Measurements from ENCODE around the gene MRPL9. TPM values are rescaled to one million over a fixed set of nuclear protein-coding genes. Genes with fewer than 3 reads are reported as not detected.
"Not testable (repeated sequence)": the region's sequence is repeated elsewhere in the genome, so short reads cannot be mapped to it uniquely, and the experiment has no call there.

MRPL9 gene
- total RNA-seq, 1 donor from 2014 or later, result 108 TPM

DNA sequence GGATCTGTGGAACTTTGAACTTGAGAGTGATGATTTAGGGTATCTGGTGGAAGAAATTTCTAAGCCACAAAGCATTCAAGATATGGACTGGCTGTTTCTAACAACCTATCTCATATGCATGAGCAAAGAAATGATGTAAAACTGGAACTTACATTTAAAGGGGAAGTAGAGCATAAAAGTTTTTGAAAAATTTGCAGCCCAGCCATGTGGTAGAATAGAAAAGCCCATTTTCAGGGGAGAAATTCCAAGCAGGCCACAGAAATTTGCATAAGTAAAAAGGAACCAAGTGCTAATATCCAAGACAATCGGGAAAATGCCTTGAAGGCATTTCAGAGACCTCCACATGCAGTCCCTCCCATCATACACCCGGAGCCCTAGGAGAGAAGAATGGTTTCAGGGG lies 26.3 kb downstream of the MRPL9 start:
- intact Hi-C loops (cut with micrococcal nuclease), result no loop called here

DNA sequence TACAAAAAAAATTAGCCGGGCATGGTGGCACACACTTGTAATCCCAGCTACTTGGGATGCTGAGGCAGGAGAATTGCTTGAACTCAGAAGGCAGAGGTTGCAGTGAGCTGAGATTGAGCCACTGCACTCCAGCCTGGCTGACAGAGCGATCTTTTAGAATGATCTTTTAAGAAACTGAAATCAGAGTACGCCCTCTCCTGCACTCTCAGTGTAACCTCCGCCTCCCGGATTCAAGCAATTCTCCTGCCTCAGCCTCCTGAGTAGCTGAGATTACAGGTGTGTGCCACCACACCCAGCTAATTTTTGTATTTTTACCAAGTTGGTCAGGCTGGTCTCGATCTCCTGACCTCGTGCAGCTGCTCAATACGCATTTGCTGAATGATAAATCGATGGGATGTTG lies 29.3 kb downstream of the MRPL9 start:
- intact Hi-C loops (cut with micrococcal nuclease), result not testable (repeated sequence)

DNA sequence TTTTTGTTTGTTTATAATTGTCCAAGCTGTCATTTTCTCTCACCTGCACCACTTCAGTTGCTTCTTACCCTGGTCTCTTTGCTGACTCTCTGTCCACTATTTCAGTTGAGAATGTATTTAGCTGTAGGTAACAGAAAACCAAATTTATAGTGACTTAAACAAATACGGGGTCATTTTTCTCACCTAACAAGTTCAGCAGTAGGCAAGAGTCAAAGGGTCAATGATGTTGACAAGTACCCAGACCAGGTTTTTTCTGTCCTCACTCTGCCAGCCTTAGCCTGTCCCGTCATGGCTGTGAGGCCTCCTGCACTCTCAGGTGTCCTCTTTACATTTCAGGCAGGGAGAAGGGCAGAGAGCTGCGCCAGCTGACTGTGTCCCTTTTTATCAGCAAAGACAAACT lies 30.2 kb downstream of the MRPL9 start:
- intact Hi-C loops (cut with micrococcal nuclease), result no loop called here

DNA sequence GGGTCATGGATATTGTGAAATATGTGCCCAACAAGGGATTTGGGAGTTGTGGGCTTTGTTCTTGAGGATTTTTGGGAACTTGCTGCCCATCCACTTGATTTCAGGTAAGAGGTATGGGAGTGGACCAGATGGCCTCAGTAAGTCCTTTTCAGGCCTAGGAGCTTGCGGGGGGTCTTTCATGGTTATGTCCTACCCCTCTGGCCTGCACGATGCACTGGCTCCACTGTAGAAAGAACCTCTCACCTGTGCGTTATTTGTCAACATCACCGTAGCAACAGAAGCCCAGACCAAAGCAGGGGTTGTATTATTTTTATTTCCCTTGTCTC lies 33.4 kb downstream of the MRPL9 start:
- intact Hi-C loops (cut with micrococcal nuclease), result no loop called here

DNA sequence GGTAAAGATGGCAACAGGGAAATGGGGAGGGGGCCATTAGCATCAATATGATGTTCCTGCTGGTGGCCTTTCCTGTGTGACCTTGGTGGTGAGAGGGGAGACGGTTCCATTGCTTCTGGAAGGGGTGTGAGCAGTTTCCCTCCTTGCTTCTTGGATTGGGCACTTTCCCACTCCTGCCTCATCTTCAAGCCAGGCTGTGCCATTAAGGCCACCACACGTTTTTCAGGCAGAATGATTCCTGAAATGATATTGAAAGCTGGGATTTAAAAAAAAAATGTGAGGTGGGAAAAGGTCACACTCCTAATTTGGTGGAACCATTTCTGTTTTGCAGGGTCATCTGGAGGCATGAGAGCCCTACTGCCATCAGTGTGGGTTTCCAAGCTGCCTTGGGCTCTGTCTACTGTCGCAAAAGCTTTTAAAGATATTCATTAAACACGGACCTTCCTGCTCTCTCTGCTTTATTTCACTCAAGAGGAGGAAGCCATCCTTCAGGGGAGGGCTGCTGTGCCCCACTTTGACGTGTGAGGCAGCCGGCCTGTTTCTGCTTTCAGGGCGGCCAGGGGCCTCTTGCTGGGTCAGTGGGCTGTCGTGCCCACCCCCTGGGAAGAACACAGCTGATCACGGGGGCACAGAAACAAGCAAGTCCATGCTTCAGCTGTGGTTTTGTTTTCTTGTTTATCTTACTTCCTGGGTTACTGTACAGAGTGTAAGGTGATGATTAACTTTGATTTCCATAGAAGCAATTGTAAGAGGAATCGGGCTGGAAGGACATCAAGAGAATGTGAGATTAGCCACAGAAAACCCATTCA lies 33.9 kb downstream of the MRPL9 start:
- intact Hi-C loops (cut with micrococcal nuclease), result no loop called here

DNA sequence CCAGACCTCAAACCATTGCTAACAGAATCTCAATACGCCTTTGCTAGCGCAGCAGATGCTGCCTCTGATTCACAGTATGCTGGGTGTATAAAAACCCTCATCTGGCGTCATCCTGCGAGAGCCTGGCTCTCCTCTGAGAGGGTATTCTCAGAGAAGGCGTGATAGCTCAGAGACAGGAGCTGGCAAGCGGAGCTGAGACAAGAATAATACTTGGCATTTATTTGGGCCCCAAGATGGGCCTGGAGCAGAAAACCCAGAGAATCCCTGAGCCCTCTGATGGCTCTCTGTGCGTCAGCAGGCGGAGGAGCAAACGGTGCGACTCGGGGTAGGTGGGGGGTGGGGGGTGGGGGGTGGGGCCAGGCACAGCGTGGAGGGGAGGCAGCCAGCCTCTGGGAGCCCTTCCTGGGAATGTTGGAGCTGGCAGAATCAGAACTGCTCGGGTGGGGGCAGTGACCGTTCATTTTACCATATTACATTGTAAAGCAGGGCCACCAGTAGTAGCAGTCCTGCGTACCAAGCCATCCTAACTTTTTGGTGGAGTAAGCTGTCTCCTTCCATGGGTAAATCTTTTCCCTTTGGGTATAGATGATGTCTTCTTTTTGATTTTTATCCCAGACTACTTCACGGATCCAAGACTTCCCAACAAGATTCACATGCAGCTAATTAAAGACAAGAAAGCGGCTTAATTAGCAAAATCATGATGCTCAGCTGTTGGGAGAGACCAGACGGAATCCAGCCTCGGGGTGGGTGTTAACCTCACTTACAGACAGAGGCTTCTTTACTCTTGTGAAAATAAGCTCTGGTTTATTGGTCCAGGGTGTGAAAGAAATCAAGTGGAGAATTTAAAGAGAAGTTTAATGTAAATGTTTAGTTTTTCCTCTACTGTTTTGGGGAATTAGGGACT lies 34.9 kb downstream of the MRPL9 start:
- intact Hi-C loops (cut with micrococcal nuclease), result no loop called here

DNA sequence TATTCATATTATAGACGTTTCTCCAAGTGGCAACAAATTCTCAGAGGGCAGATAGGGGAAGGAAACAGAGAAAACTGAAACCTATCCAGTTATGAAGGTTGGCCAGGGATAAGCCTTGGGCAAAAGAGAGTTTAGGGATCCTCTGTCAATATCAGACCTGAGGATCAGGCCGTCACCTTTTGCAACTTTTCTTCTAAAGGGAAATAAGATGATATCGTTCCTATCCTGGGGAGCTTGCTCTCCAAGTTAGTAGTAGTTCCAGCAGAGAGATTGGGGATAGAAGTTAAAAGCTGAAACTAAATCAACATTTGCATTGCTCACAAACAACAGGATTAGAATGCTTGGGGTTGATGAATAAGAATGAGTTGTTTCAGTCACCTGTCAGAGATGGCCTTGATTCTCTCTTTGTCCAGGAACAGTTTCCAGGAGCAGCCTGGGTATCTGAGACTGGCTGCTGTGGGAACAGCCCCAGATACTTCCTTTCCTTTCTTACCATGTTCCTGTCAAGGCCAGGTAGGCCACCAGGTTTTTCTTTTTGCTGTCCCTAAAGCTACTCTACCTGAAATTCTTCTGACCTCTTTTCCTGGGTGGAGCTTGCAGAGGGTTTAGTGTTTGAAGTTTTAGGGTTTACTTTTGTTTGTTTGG lies 39.4 kb downstream of the MRPL9 start:
- intact Hi-C loops (cut with micrococcal nuclease), result loop anchor here (5.0 kb wide), 2 partner anchors 113 to 267 kb away; partner anchors contain the start of genes C2CD4D and POGZ

DNA sequence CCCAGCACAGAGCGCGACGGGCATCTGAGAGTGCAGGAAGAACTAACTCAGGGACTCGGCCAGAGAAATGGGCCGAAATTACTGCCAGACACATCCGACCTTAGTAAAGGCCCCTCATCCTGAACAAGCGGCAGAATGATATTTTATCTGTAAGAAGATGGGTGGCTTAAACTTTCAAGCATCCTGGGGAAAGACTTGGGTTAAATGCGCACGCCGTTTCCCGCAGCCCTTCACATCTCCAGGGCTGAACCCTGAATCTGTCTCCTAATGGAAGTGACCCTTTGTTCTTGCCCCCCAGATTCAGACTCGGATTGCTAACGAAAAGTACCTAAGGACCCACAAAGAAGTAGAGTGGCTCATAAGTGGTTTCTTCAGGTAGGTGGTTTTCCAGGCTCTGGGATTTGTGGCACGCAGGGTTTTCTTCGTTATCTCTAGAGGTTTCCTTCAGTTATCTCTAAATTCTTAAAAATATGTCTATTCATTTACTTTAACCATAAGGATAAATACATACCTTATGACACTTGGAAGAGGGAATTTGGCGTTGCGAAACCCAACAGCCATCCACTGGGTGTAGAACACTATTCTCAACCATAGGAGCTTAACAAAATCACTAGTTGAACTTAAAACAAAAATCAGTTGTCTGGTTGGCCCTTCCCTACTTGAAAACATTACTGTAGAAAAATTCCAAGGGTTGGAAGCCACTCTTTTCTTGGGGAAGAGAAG lies 41.3 kb downstream of the MRPL9 start:
- intact Hi-C loops (cut with micrococcal nuclease), result loop anchor here (1.0 to 5.0 kb wide), 6 partner anchors 41 to 265 kb away; partner anchors contain the start of genes C2CD4D, MRPL9, POGZ and TDRKH

DNA sequence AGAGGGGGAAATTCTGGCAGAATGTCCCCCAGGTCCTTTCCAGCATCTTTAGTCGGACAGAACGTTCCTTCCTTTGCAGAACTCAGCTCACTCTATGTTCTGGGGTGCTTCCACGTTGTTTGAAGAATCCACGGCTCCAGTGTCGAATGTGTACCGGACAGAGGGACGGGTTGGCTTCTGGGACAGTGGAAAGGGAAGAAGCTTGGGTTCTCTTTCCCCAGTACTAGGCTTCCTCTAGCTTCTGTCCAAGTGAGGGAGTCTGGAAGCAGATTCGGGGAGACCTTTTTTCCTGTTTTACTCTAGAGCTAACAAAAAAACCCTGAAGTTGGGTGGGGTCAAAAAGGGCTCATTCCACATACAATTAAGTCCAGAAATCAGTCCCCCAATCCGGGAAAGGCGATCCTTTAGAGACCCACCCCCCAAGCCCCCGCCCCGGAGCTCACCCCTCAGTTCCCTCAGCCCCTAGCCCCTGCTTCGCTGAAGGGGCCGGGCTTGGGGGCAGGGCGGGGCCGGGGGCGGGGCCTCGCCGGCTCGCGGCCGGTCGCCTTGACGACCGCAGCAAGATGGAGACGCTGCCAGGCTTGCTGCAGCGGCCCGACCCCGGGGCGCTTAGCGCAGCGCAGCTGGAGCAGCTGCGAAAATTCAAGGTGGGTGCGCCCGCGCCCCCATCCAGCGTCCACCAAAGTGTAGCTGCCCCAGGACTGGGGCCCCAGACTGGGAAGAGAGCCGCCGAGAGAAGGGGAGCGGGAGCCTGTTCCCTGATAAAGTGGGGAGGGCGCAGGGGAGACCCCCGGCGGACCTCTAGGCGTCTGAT lies 42.1 kb downstream of the MRPL9 start, which contains the start of gene RIIAD1:
Gene RIIAD1 (plus strand): TSS at position 549 of the 814 bp plus-strand sequence. CDS start 15 bp downstream, at position 564.
- intact Hi-C loops (cut with micrococcal nuclease), result loop anchor here (1.0 to 5.0 kb wide), 6 partner anchors 42 to 264 kb away; partner anchors contain the start of genes C2CD4D, MRPL9, POGZ and TDRKH

DNA sequence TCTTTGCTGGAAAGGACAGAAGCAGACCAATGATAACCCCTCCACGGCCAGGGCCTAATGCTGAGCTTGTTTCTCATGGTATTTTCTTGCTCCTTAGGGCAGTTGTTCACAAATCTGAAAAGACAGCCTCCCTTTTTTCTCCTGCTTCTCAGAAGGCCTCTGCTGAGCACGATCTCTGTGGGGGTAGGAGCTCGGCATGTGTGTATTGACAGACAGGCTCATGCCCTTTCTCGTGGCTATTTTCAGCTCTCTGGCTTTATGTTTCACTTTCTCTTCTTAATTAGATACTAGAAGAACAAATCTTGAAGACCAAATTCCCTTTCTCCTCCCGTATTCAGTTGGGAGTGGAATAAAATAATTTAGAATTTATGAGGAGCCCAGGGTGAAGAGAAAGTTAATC lies 42.7 kb downstream of the MRPL9 start:
- intact Hi-C loops (cut with micrococcal nuclease), result loop anchor here (2.0 to 5.0 kb wide), 4 partner anchors 42 to 263 kb away; partner anchors contain the start of genes C2CD4D, MRPL9 and POGZ

DNA sequence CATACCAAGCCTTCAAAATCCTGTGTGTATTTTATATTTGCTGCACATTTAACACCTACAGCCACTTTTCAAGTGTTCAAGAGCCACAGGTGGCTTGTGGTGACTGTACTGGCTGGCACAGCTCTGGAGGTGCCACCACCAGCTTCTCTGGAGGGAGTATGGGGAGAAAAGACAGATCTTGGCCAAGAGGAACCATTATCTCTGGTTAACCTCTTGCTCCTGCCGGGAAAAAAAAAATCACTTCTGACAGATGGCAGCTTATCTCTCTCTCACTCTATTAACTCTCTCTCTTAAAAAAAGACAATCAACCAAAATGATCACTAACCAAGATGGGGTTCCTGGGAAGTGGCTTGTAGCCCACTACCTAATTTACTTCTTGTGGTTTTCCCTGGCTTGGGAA lies 43.2 kb downstream of the MRPL9 start:
- intact Hi-C loops (cut with micrococcal nuclease), result loop anchor here (2.0 to 5.0 kb wide), 4 partner anchors 43 to 263 kb away; partner anchors contain the start of genes C2CD4D, MRPL9 and POGZ

DNA sequence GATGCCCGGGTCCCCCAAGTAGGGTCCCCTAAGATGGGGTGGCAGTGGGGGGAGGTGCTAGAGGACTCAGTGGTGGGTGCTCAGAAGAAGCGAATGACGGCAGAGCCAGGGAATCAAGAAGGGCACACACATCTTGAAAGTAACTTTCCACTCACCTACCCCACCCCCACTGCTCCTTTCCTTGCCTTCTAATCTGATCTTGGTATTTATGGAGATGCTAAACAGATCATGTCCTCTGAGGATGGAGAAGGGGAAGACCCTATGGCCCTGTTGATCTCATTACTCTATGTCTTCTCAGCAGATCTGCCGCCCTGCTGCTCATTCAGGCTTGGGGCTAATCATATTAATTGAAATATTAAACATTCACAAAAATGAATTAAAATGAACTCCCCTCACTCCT lies 44.6 kb downstream of the MRPL9 start:
- intact Hi-C loops (cut with micrococcal nuclease), result no loop called here

DNA sequence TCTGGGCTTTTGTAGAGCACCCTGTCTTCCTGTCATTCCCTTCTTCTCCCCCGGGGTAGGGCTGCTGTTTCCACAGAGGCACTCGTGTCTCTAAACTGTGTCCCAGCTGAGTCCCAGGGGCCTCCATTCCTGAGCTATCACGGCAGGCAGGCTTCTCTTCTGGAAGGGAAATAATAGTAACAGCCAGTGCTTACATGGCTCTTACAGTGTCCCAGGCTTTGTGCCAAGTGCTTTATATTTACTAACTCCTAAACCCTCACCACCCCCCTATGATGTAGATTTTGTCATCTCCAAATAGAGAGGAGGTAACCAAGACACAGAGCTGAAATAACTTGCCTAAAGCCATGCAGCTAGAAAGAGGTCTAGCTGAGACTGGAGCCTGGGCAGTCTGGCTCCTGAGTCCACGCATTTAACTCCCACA lies 45.3 kb downstream of the MRPL9 start:
- intact Hi-C loops (cut with micrococcal nuclease), result no loop called here

DNA sequence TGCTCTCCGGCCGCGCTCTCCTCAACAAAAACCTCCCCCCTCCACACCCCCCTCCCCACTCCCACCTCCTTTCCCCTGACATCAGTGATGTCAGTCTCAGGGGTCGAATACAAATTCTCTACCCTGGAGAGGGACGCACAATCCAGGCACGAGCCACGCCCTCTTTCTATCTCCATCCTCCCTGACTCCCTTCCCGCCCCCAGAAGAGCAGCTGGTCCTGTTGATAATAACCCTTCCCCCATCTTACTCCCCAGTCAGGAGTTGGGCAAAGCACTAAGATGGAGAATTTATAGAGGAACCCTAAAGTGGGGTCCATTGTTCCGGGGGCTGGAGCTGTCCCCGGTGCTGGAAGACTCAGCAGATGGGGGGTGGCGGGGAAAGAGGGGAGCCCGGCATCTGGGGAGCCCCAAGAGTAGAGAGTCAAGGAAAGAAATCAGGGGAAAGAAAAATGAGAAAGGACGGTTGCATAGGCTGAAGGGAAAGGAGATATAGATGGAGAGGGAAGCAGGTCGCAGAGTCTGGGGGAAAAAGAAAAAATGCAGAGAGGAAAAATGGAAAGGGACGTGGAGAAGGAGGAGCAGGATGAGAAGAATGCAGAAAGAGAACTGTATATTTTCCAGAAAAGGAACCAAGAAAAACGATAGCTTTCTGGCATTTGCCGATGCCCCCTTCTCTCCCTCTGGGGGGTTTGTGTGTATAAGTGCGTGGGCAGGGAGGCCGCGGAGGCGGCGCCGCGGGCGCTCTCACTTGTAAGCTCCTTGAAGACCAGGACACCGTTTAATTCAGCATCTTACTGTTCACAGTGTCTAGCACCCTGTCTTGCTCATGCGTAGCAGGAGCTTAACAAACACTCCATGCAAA lies 46.3 kb downstream of the MRPL9 start, which contains the start of gene CELF3:
Gene CELF3 (minus strand): TSS at position 33 of the 861 bp plus-strand sequence. CDS start 783 bp downstream, outside the sequence.
- intact Hi-C loops (cut with micrococcal nuclease), result no loop called here

DNA sequence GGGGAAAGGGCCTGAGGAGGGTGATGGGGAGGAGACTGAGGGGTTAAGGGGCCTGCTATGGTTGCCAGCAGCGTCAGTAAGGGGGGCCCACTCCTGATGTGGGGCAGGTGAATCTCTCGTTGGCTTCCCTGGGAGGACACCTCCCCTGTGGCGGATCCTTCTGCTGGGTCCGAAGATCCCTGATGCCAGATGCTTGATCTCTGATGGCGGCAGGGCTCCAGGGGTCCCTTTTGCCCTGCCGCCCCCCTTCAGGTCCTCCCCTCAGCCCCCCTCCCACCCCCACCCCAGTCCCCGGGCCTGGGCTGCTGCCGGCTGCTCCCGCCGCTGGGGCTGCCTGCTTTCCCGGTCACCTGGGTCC lies 46.9 kb downstream of the MRPL9 start:
- intact Hi-C loops (cut with micrococcal nuclease), result no loop called here

DNA sequence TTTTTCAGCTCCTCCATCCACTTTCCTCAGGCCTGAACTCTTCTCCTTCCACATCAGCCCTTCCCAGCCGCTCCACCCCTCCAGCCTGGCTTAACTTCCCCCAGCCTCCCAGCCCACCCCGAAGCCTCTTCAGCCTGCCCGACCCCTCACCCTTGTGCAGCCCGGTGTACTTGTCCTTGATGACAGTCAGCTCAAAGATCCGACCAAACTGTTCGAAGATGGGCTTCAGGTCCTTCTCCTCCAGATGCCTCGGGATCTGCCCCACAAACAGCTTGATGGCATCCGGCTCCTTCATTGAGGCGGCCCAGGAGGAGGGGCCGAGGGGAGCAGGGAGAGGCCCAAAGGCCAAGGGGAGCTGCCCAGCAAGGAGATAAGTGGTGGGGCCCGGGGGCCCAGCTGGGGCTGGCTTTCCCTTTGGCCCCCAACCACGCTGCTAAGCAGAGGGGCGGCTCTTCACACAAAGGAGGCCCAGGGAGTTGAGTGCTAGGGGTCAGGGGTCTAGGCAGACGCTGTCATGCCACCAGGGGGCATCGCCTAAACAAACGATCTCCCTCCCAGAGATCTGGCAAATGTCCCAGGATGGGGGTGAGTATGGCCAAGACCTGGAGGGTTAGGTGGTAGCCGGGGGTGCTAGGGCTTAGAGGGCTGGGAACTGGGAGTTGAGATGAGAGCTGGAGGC lies 47.4 kb downstream of the MRPL9 start:
- intact Hi-C loops (cut with micrococcal nuclease), result no loop called here

DNA sequence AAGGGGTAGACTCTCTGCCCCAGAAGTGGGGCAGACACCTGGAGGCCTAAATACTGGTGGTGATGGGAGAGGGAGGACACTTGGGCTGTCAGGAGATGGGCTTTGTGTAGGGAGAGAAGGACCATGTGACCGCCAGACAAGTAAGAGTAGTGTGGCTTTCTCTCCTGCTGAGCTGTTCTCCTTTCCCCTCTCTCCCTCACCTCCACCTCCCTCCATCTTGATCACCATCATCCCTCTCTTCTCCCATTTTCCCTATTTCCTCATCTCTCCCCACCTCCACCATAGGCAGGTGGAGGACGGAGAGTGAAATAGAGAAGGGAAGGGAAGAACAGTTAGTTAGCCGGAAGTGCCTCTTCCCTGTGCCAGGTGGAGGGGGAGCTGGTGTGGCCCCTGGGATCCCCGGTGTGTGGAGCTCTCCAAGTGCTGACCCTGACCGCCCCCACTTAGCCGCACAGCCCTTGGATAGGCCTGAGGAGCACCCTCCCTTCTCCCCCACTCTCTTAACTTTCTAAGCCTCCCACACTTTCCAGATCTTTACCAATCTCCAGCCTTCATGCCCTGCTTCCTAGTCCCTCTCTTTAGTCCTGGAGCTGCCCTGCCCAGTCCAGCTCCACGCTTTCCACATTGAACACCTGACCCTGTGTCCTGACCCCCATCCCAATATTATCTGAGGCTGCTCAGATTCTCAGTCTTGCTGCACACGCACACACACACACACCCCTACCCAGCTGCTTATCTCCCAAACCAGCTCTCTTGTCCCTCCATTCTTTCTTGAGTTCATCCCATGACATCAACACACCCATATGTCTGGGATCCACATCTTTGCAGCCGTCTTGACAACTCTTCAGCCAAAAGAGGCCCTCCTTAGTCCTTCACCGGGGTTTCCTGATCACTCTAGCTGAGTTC lies 48.2 kb downstream of the MRPL9 start:
- intact Hi-C loops (cut with micrococcal nuclease), result no loop called here
